GM12878 (cell line): Measurements from ENCODE around the gene CHRND. TPM values are rescaled to one million over a fixed set of nuclear protein-coding genes. Genes with fewer than 3 reads are reported as not detected.
A peak's percentile ranks its signal among the peaks of the same experiment; 100 is the strongest.

ENCODE experiments used
- BHLHE40 ChIP-seq, 2 experiments: fragments of 450-650 bp in 1 of 2; IDR thresholded peaks; 2 replicates each; pipeline ENCODE4 v1.6.1; 2011 to 2017; ENCODE audit warnings: low read depth in 2 of 2, borderline replicate concordance in 1 of 2, improper control_type of control experiment in 1 of 2, low read length in 1 of 2, mild to moderate bottlenecking in 1 of 2
- BMI1 ChIP-seq: fragments of 450-650 bp; IDR thresholded peaks from 2 replicates; pipeline ENCODE4 v1.6.1; 2016; ENCODE audit warnings: mild to moderate bottlenecking, moderate library complexity, borderline replicate concordance
- CBFB ChIP-seq: IDR thresholded peaks from 2 replicates; pipeline ENCODE4 v1.6.1; 2016; ENCODE audit warnings: antibody characterized with exemption, low read depth
- CHD2 ChIP-seq: IDR thresholded peaks from 2 replicates; pipeline ENCODE4 v1.6.1; 2011; ENCODE audit warnings: low read depth, low read length, improper control_type of control experiment, borderline replicate concordance
- E2F4 ChIP-seq: IDR thresholded peaks from 2 replicates; pipeline ENCODE4 v1.6.1; 2012; ENCODE audit warnings: low read depth, low read length, improper control_type of control experiment
- EZH2 ChIP-seq: IDR thresholded peaks from 2 replicates; pipeline ENCODE4 v1.6.1; 2012; ENCODE audit warnings: low read depth, mild to moderate bottlenecking, control low read depth, inconsistent platforms, low read length, borderline replicate concordance; ENCODE audit not compliant: control insufficient read depth
- FOXM1 ChIP-seq: IDR thresholded peaks from 2 replicates; pipeline ENCODE4 v1.6.1; 2012; ENCODE audit warnings: low read depth, mild to moderate bottlenecking, inconsistent platforms, low read length, moderate library complexity
- HDGF ChIP-seq: fragments of 450-650 bp; IDR thresholded peaks from 2 replicates; pipeline ENCODE4 v1.6.1; 2016; ENCODE audit warnings: antibody characterized with exemption
- JUNB ChIP-seq: IDR thresholded peaks from 2 replicates; pipeline ENCODE4 v1.6.1; 2016; ENCODE audit warnings: antibody characterized with exemption, mild to moderate bottlenecking
- JUND ChIP-seq: IDR thresholded peaks from 2 replicates; pipeline ENCODE4 v1.6.1; 2012; ENCODE audit warnings: low read depth, mild to moderate bottlenecking, low read length, improper control_type of control experiment, moderate library complexity
- NFIC ChIP-seq: IDR thresholded peaks from 2 replicates; pipeline ENCODE4 v1.6.1; 2012; ENCODE audit warnings: low read depth, mild to moderate bottlenecking, inconsistent platforms, low read length, moderate library complexity
- PAX8 ChIP-seq: fragments of 450-650 bp; IDR thresholded peaks from 2 replicates; pipeline ENCODE4 v1.6.1; 2017; ENCODE audit warnings: mild to moderate bottlenecking, moderate library complexity
- PKNOX1 ChIP-seq: fragments of 450-650 bp; IDR thresholded peaks from 2 replicates; pipeline ENCODE4 v1.6.1; 2016; ENCODE audit warnings: mild to moderate bottlenecking
- RAD51 ChIP-seq: fragments of 450-650 bp; IDR thresholded peaks from 2 replicates; pipeline ENCODE4 v1.6.1; 2016; ENCODE audit warnings: moderate library complexity, mild to moderate bottlenecking, inconsistent platforms
- RELA ChIP-seq: fragments of 450-650 bp; IDR thresholded peaks from 2 replicates; pipeline ENCODE4 v1.8.0; 2014; ENCODE audit warnings: borderline replicate concordance; ENCODE audit not compliant: partially characterized antibody
- TCF3 ChIP-seq: IDR thresholded peaks from 2 replicates; pipeline ENCODE4 v1.6.1; 2012; ENCODE audit warnings: low read depth, mild to moderate bottlenecking, low read length, borderline replicate concordance; ENCODE audit not compliant: insufficient read depth
- ZBTB4 ChIP-seq: fragments of 450-650 bp; formaldehyde crosslinking; IDR thresholded peaks from 2 replicates; pipeline ENCODE4 v1.4.0; 2022; ENCODE audit warnings: mild to moderate bottlenecking, moderate library complexity
- ZNF622 ChIP-seq: fragments of 450-650 bp; IDR thresholded peaks from 2 replicates; pipeline ENCODE4 v1.6.1; 2017; ENCODE audit warnings: mild to moderate bottlenecking, inconsistent platforms
- ZNF687 ChIP-seq: fragments of 450-650 bp; IDR thresholded peaks from 2 replicates; pipeline ENCODE4 v1.6.1; 2017; ENCODE audit warnings: mild to moderate bottlenecking, moderate library complexity
- ZZZ3 ChIP-seq: IDR thresholded peaks from 2 replicates; pipeline ENCODE4 v1.6.1; 2011; ENCODE audit warnings: low read depth; ENCODE audit not compliant: control insufficient read depth, insufficient read length
- polyA plus RNA-seq, 11 experiments: library from polyadenylated mRNA; depleted of rRNA in 4 of 11; unstranded in 6 of 11; stranded (reverse) in 5 of 11; fragments of >200 nt; fragmentation: Nextera tagmentation in 4 of 11; fragmentation: Illumina TruSeq in 1 of 11; extraction: Ambion mirVana in 4 of 11; extraction: Trizol in 1 of 11; gene quantifications; 1 replicate in 1 of 11; 2 replicates in 10 of 11; pipeline versions ENCODE4 v1.2.1 to v1.2.3, GENCODE V29; 2011 to 2016; ENCODE audit warnings: inconsistent platforms in 2 of 11, missing spikeins in 2 of 11, low read depth in 1 of 11
- total RNA-seq, 4 experiments: library from RNA; depleted of rRNA in 3 of 4; stranded (reverse); fragments of >200 nt in 3 of 4; fragmentation: Illumina TruSeq in 1 of 4; extraction: Trizol in 1 of 4; gene quantifications; 2 replicates each; pipeline versions ENCODE4 v1.2.1 to v1.2.3, GENCODE V29; 2013 to 2021

Gene CHRND
- total and polyA plus RNA-seq, 10 of the 15 experiments (the other 5 are each of a cell fraction or from before 2014, with no cell fraction given), result not detected

- TF ChIP-seq BHLHE40 (IDR thresholded peaks at IDR 0.05; ENCODE audit: borderline replicate concordance in 1 of 2, low read depth in 2 of 2, low read length in 1 of 2), result peak; percentile 90 to 94
- no peak for TF ChIP-seq ZZZ3
- no peak for TF ChIP-seq ZBTB4
- peak; percentile 69; the same call in 1 of the 2 replicates for TF ChIP-seq HDGF
- TF ChIP-seq JUNB, result no peak
- TF ChIP-seq EZH2, result no peak
- no peak for TF ChIP-seq ZNF622
- no peak for TF ChIP-seq JUND
- TF ChIP-seq NFIC, result no peak
- peak; percentile 67; the same call in 1 of the 2 replicates for TF ChIP-seq TCF3
- TF ChIP-seq CHD2, result peak; percentile 60; the same call in 1 of the 2 replicates
- no peak for TF ChIP-seq RAD51
- TF ChIP-seq E2F4, result no peak
- TF ChIP-seq BMI1, result no peak
- peak; percentile 90 for TF ChIP-seq ZNF687
- peak; percentile 24; the same call in 1 of the 2 replicates for TF ChIP-seq CBFB
- TF ChIP-seq RELA, result peak; percentile 28
- no peak for TF ChIP-seq PAX8
- peak; percentile 81 for TF ChIP-seq PKNOX1
- no peak for TF ChIP-seq FOXM1
These were observed 24.6 kb downstream of the CHRND start, which contains the start of the genes EIF4E2 and TIGD1 (continued) for GRCh38 chr2:232550354-232551249.
